Erythroblast (primary cell): ENCODE measurements around the gene SUSD6.

Experiments
- GATA1 ChIP-seq: IDR thresholded peaks from 2 replicates; pipeline ENCODE4 v1.6.1; 2011; ENCODE audit warnings: low read depth, mild to moderate bottlenecking, control low read depth, low read length, moderate library complexity
- POLR2A ChIP-seq: IDR thresholded peaks from 2 replicates; pipeline ENCODE4 v1.6.1; 2011; ENCODE audit warnings: mild to moderate bottlenecking, low read length

DNA sequence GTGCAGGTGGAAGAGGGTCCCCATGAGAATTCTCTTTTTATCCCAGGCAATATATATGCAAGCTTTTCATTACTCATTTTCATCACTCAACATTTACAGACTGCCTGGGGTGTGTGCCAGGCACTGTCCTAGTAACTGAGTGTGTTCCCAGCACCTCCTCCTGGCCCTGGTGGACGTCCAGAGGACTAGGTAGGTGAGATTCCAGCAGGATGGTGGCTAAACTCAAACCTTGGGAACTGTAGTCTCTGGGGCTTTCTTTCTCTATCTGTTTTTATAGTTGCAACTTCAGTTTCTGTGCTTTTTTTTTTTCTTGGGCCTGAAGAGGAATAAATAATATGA lies 63.8 kb downstream of the SUSD6 start:
- TF ChIP-seq POLR2A (no peak), GATA1 (no peak)
